DMS79 treated with DMSO at 0.1 percent for 48 hours (cell line): ENCODE results near the gene MACROH2A2.
"Not testable (repeated sequence)": the region's sequence is repeated elsewhere in the genome, so short reads cannot be mapped to it uniquely, and the experiment has no call there.

Experiments
- DNase-seq: peaks from one replicate; lab custom pipeline; 2025; lab: John Stamatoyannopoulos, UW

The MACROH2A2 gene

DNA sequence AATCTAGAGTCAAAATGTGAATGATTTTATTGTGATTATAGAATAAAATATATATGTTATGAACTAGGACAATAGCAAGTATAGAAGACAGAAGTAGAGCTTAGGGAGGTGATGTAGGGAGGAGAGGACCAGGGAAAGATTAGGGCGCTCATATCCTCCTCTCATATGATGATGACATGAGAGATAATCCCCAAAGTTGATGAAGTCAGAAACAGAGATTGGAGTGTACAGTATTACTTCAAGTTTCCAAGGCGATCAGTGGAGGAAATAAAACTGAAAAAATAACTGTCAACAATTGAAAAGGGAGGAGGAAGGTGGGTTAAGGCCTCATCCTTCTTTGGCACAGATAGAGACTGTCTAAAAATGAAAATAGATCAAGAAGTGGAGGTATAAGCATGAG is 14.9 kb downstream of the MACROH2A2 start:
- DNase-seq, result no peak

DNA sequence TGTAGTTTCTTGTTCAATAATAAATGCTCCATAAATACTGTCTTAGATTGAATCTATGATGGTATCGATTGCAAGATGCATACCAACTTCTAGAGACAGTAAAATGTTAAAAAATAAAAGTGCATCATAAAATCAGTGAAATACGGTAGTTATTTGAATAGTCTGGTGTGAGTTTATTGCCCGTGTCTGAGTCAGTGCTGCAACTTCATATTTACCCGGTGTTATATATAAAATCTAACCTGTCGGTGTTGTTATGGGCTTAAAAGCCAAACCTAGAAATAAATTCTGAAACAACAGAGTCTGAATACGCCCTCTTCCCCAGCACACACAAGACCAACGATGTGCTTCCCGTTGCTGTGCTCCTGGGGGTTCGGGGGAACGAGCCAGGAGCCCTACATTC is 16.3 kb downstream of the MACROH2A2 start:
- DNase-seq, result no peak

DNA sequence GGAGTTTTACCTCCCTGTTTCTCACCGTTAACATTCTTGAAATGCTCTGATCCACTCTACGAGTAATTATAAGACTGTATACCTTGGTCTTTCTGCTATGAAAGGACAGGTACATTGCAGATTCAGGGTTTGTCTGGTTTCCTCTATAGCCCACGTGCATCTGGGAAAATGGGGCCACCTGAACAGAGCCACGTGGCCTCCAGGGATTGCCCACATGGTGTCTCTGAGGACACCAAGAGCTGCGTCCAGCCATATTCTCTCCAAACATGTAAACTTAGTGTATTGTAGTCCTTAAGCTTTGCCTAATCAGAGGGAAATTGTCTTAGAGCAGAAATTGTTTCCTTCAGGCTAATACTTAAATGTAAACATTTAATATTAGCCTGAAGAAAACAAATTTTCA is 16.7 kb downstream of the MACROH2A2 start:
- no peak for DNase-seq

DNA sequence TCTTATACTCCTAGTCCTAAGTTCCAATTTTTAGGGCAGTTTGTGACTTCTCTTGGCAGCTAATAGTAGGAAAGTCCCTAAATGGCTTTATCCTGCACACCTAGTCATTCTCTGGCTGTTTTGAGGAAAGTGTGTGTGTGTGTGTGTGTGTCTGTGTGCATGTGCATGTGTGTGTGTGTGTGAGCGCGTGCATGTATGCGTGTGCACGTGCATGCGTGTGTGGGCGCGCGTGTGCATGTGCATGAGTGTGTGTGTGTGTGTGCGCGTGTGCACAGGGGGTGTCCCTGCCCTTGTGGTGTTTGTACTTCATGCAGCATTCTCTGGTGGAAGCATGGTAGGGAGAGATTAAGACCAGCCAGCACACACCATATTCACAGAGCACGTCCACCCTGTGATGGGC is 18.2 kb downstream of the MACROH2A2 start:
- no peak for DNase-seq

DNA sequence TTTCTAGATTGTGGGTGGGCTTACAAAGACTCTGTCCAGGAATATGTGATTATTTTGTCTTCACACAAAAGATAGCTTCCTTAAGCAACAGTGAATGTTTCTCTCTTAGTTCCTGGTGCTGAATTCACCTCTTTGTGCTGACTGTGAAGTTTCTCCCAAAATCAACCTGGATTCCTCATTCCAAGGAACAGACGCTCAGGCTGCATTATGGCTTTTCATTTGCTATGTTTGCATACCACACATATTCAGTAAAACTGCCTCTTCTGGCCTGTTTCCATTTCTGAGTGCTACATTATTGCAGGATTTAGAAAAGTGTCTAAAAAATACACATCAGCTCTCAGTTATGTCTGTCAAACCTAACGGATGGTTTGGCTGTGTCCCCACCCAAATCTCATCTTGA is 21.5 kb downstream of the MACROH2A2 start:
- DNase-seq, result no peak

DNA sequence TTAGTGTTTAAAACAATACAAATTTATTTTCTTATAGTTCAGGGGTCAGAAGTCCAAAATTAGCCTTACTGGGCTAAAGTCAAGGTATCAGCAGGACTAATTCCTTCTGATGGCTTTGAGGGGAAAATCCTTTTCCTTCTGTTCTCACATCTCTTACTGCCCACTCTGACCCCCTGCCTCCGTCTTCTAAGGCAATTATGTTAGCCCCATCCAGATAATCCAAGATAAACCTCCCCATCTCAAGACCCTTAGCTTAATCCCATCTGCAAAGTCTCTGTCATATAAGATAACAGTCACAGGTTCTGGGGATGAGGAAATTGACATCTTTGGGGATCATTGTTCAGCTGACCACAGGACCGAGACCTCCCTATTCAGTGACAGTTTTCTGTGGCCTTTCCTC is 22.3 kb downstream of the MACROH2A2 start:
- no peak for DNase-seq

DNA sequence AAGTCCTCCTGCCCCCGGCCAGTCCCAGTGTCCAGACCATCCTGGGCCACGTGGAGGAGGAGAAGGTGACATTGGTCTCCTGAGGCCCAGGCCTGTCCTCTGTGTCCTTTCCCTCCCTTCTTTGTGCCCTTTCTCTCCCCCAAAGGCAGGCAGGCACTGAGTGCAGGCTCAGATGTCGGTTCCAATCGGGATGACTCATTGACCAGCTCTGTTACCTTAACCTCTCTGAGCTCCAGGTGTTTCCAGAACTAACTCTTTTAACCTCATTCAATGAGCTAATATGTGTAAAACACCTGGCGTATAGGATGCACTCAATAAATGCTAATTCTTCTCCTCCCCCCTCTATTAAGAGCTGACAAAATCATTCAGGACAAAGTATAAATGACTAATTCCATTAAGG is 25.7 kb downstream of the MACROH2A2 start:
- DNase-seq, result no peak

DNA sequence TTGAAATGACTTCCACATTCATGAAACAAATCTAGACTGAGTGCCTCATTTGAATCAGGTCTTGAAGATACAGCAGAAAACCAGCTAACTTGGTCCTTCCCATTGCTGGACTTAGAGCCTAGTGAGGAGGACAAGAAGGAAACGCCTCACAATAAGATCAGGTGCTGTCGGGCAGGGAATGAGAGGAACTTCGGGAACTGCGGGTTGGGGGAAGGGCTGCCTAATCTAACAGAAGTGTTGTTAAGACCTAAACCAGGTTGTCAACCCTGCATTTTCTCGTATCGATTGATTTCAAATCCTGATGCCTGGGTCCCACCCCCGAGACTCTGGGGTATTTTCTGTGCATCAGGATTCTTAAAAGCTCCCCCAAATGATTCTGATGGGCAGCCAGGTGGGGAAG is 26.3 kb downstream of the MACROH2A2 start:
- no peak for DNase-seq

DNA sequence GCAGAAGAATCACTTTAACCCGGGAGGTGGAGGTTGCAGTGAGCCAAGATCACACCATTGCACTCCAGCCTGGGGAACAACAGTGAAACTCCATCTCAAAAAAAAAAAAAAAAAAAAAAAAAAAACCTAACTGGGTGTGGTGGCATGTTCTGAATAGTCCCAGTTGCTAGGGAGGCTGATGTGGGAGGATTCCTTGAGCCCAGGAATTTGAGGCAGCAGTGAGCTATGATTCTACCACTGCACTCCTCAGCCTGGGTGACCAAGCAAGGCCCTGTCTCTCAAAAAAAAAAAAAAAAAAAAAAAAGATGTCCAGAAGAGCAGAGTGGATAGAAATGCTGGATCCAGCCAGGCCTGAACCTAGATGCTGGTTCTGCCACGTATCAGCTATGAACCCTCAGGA is 28.1 kb downstream of the MACROH2A2 start:
- not testable (repeated sequence) for DNase-seq

DNA sequence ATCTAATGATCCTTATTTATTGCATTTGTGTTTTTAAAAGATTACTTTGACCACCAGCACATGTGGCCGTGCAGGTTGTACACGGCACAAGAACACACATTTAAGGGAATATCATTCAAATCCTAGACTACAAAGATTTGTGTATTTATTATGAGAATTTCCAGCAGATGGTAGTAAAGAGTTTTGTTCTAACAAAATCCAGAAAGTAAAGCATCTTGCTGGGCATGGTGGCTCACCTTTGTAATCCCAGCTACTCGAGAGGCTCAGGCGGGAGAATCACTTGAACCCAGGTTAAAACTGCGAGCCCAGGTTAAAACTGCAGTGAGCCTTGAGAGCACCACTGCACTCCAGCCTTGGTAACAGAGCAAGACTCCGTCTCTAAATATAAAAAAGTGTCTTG is 31.5 kb downstream of the MACROH2A2 start:
- no peak for DNase-seq

DNA sequence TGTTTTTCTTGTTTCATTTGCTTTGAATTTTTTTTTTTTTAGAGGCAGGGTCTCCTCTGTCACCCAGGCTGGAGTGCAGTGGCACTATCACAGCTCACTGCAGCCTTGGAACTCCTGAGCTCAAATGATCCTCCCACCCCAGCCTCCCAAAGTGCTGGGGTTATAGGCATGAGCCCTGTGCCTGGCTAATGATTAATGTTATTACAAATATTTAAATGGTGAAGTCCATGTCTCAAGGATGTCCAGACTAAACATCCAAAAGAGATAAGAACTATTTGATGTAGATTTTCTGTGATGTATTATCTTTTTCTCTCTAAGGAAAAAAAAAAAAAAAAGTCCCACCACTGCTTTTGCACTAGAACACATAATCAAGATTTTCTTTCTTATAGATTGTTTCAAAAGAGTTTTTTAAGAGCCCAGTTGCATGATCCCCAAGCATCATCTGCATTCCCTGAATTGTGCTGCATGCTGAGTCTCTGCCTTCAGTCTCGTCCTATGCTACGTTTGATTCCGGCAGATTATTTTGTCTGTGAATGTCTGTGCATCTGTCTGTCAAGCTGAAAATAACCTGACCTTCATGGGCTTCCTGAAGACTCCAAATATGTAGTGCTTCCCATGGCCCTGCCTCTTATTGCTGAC is 33.4 kb downstream of the MACROH2A2 start:
- no peak for DNase-seq

DNA sequence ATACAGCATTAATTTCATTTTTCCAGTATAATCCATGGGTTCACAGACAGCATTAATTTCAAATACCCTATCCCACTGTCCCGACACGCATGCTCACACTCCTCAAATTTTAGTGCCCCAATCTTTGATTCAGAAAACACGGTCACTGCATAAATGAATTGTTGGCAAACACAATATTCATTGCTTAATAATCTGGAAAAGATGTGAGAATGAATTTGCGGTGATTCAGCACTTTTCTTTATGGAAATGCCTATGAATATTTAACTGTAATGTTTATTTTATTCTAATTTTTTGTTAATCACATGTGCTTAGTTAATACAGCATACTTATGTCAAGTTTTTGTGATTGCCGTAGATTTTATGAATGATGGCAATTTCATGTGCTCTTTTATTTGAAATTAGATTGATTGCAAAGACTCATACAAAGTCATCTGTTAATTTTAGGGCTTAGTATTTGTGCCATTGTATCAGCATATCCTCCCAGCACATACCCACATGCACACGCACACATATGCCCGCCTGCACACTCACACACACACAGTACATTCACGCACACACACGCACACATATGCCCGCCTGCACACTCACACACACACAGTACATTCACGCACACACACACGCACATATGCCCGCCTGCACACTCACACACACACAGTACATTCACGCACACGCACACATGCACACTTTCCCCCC is 35.1 kb downstream of the MACROH2A2 start:
- DNase-seq, result no peak

DNA sequence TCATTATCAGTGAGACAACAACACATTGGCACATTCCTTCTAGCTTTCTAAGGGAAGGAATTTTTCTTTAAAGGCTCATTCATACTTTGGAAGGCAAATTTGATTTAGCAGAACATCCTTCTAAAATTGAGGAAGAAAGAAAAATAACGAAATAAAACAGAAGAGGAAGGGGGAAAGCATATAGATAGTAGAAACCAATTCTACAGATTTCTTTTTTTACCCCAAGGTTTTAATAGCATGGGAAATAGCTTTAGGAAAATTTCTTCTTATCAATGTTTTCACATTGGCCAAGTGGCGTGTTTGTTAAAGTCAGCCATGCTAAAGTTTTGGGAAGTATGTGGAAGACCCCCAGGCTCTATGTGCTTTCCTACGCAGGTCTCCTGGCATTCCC is 35.7 kb downstream of the MACROH2A2 start:
- DNase-seq, result no peak

DNA sequence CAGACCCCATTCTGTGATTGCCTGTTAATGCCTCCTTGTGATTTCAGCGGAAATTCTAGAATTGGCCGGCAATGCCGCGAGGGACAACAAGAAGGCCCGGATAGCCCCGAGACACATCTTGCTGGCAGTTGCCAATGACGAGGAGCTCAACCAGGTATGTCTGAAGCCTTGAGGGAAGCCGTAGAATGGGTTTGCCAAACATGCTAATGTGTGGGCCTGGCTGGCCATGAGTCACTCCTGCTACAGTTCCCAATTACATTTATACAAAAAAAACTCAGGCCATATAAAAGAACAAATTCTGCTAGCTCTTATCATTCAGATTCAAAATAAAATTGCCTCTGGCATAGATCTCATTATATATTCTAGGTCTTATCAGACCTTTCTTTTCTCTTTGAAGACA is 37.4 kb downstream of the MACROH2A2 start:
- no peak for DNase-seq

DNA sequence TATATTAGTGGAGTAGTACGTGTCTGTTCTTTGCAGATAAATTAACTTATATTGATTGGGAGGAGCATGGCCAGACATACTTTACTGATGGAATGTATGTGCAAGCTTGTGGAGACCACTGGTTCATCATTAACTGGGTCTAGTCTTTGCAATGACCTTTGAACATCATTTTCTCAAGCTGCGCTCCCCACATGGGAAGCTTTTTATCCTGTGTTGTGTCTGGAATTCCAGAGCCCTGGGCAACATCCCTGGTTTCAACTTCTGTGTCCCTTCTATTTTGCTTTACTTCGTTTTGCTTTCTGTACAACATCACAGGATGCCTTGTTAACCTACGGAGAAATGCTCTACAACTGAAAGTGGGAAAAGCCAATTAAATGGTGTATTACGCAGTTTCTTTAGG is 38.3 kb downstream of the MACROH2A2 start:
- no peak for DNase-seq

DNA sequence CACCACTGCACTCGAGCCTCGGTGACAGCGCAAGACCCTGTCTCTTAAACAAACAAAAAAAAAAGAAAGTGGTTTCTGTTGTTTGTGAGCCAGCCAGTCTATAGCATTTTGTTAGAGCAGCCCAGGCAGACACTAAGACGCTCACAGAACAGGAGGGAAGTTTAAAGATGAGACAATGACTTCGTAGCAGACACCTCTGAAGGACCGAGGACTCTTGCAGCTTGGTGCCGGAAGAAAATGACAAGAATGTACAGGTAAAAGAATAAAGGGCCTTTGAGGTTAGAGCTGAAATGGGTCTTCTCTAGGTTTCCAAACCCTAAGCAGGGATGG is 39.7 kb downstream of the MACROH2A2 start:
- DNase-seq, result no peak

DNA sequence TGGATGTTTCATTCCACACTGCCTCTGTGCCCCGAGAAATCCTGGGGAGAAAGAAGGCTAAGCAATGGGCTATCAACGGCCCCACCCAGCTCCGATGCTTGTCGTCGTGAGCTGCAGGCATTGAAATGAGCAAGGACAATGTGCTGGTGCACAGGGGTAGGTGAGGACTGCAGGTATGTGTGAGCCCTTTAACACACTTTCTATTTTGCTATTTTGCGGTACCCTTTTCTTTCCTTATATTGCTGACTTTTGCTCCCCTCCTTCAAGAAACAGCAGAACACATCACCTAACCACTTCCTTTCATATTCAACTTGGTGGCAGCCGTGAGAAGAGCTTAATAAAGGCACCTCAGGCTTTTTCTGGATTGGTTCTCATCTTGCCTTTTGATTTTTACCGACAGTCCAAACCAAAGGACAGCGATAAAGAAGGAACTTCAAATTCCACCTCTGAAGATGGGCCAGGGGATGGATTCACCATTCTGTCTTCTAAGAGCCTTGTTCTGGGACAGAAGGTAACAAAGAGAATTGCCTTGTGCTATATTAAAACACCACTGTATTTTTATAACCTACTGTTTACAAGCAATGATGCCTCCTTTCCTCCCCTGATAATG is 40.8 kb downstream of the MACROH2A2 start:
- no peak for DNase-seq

DNA sequence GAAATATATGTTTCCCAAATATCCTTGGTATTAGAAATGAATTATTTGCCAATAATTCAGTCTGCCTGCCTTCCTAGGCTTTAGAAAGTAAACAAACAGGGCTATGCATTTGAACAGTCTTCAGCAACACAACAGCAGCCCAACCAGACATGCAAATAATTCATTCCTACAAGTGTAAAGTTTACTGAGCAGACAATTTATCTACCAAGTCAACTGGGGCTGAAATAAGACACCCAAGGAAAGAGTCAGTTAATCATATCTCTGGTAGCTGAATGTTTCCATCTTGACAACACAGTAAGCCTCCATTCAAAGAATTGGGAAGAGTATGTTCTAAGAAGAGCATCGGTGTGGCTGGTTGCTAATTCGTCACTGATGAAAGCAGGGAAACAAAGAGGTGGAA is 41.6 kb downstream of the MACROH2A2 start:
- DNase-seq, result no peak

DNA sequence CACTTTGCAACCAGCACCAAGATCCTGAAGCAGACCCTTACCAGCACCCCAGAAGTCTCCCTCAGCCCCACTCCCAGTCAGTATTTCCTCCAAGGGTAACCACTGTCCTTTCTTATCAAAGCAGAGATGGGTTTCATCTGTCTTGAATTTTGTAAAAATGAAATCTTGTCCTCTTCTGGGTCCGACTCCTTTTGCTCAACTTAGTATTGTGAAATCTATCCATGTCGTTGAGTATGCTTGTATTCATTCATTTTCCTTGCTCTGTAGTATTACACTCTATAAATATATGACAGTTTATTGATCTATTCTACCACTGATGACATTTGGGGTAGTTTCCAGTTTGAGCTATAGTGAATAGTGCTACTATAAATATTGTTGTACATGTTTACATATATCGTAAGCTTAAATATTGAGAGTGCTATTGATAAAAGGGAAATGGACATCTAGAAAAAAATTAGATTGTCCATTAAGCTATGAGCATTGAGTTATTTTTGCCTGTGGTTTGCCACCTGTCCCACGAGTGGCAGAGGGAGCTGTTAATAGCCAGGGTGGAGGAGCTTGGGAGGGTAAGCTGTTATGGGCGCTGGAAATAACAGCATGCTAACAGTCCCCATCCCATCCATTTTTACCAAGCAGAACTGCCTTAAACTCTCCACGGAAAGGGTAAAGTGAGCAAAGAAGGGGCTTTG is 43.5 kb downstream of the MACROH2A2 start:
- DNase-seq, result no peak

DNA sequence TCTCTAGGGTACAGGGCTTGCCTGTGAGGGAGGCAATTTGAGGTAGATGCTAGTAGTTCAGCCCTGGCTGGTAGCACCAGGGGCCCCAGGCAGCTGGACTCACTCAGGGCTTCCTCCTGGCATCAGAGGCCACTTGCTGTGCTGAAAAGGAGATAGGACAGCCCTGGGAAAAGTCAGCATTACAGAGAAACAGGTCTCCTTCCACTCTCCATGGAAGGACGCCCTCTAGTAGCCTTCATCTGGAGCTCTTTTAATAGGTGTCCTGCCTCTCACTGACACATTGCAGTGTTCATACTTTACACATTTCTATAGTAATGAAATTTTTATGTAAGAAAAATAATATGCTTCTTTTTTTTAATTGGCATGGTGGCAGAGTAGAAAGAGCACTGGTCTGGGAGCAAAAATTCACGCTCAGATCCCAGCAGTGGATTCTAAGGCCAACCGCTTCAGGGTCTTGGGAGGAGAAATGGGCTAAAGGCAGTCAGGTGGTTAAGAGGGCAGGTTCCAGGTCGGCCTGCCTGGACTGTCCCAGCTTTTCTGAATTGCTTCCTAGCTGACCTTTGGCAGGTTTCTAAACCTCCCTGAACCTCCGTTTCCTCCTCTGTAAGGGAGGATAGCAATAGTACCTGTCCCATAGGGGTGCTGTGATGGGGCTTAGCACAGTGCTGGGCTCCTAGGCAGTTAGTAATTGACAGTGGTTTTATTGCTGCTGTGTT is 44.2 kb downstream of the MACROH2A2 start:
- no peak for DNase-seq

DNA sequence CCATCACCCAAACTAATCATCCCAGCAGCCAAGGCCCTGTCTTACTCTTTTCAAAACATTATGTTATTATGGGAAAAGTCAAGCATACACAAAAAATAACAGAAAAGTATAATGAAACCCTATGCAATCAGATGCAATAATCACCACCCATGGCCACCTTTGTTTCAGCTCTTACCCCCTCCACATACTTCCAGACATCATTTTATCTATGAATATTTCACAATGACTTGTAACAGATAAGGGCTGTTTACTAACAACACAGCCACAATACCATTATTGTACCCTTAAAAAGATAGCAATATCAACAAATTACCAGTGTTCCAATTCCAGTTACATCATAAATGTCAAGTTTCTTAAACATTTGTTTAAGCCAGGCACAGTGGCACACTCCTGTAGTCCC is 44.8 kb downstream of the MACROH2A2 start:
- DNase-seq, result no peak

DNA sequence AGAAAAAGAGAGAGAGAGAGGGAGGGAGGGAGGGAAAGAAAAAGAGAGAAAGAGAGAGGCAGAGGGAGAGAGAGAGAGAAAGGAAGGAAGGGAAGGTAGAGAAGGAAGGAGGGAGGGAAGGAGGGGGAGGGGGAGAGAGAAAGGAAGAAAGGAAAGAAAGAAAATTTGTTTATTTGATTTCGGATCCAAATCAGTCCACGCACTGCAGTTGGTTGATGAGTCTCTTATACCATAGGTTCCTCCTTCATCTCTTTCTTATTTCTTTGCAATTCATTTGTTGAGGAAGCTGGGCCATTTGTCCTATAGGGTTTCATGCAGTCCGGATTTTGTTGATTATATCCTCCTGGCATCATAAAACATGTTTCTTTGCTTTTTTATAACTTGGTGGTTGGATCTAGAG is 45.6 kb downstream of the MACROH2A2 start:
- DNase-seq, result no peak
